OCI-LY1 (cell line): ENCODE data around the gene RAPGEFL1.
"Not testable (repeated sequence)": the region's sequence is repeated elsewhere in the genome, so short reads cannot be mapped to it uniquely, and the experiment has no call there.

ENCODE experiments used
- CTCF ChIP-seq: fragments of 200-600 bp; sonication (generic), shearing (Covaris generic); IDR thresholded peaks from 2 replicates; pipeline ENCODE4 v1.5.1; 2017; ENCODE audit warnings: mild to moderate bottlenecking, antibody characterized with exemption, low read length, moderate library complexity, mixed read lengths
- EZH2 ChIP-seq: fragments of 200-600 bp; sonication (generic), shearing (Covaris generic); IDR thresholded peaks from 2 replicates; pipeline ENCODE4 v1.8.0; 2017; ENCODE audit warnings: borderline replicate concordance, mixed run types, mild to moderate bottlenecking, antibody characterized with exemption, low read length, moderate library complexity, mixed read lengths

GRCh38 chr17:40231928-40232327, 54.7 kb downstream of the RAPGEFL1 start:
- TF ChIP-seq CTCF, EZH2: not testable (repeated sequence)
